ENCODE results near the gene NALF2.

The NALF2 gene

DNA sequence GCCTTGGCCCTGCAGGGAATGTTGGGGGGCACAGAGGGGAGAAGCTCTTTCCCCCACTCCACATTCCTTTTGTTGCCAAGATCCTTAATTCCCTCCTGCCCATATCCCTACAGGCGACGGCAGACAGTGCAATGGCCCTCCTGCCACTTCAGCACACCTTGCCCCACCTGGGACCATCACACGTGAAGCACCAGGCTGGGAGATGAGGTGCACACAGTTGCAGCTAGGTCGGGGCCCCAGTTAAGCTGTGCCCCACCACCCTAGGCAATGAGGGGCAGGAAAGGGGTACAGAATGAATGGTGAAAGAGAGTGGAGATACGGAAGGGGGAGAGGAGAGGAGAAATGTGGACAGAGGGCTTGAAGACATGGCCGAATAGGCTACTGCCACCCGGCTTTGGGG is 26.2 kb downstream of the NALF2 start:
- DNase-seq: no peak

DNA sequence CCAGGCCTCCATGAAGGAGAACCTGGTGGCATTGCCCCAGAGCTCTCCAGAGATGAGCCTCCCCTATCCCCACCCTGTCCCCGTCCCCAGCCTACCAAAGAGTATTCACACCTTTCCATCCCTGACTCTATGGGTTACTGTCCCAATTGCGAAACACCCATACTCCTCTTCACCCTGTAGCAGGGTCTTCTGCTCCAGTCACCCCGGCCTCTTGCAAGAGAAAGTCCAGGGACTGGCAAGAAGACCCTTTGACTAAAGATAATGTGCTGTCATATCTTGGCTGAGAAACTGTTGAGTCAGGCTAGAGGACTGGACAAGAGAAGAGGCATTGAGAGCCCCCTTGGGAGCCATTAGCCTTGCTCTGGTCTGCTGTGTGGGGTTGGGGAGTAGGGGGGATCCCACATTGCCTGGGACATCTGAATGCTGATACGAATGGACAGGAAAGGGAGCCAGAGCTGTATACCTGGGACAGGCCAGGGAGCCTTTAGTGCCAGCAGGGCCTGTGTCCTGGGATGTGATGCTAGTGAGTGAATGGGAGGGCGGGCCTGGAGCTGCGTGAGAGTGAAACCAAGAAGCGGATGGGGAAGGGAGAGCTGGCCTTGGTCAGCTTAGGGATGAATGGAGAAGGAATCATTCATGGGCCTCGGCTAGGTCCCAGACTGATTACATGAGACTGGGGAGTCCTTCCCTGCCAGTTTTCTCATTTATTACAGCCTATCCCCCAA is 27.1 kb downstream of the NALF2 start:
- no peak for DNase-seq

DNA sequence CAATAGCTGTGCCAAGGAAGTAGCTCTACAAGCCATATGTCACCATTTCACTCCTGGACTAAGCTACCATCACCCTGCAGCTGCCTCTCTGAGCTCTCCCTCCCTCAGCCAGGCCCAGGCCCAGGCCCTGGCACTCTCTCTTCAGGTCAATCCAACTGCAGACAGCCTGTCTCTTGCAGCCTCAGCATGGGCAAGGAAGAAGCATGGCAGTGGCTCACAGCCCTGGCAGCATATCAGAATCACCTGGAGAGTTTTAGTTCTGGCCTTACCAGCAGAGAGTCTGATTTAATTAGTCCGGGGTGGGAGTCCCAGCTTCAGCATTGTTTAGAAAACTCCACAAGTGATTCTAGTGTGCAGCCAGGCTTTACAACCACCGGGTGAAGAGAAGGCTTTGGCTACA is 31.5 kb downstream of the NALF2 start:
- DNase-seq: no peak

DNA sequence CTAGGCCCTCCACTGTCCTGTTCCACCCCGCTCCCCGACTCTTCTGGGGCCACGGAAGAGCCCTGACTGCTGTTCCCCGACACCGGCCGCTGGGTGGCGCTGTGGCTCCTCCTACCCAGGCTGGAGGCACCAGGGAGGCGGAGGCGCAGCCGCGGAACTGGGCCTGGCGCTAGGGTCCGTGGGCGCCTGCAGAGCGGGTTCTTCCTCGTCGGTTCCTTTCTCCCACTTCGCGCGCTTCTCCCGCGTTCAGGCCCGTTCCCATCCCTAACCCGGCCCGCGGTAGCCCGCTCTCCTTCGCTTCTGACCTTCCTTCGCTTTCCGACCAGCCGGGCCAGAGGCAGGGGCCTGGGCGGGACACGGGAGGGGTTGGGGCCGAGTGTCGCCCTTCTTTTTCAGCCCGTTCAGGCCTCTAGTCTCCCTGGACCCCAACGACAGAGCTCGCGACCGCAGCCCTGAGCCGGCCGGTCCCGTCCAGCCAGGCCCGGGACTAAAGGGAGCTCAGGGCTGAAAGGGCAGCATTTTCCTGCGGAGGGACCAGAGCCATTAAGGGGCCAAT is 34.3 kb downstream of the NALF2 start:
- peak; percentile 13 for DNase-seq

DNA sequence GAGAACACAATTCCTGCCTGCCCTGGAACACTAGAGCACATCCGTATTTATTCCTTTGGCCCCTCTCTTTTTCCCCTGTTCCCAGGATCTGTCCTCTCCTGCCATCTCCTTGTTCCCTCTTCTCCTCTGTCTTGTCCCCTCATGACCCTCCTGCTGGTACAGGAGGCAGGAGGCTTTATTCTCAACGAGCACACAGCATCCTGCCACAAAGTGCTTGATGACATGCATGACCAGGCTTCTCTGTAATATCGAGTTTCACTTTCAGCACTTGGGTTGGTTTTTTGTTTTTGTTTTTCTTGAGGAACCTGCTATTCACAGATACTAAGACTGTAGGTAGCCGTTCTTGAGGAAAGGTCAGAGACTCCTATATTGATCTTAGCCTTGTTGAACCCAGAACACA is 35.3 kb downstream of the NALF2 start:
- no peak for DNase-seq

DNA sequence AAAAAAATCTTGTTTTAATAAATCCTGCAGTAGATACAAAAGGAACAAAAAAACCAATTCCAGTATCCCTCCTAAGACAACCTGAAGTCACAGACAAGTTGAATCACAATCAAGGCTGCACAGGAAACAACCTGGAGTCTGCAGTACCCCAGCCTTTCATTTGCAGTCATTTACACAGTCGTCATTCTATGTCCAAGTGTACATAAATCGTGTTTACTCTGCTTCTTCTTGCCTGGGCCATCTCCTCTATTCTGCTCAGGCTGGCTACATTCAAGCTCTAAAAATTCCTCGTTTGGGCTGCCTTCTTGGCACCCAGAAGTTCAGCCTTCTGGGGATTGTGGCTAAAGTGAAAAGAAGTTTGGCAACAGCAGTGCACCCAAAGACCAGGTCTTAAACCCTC is 37.8 kb downstream of the NALF2 start:
- no peak for DNase-seq

DNA sequence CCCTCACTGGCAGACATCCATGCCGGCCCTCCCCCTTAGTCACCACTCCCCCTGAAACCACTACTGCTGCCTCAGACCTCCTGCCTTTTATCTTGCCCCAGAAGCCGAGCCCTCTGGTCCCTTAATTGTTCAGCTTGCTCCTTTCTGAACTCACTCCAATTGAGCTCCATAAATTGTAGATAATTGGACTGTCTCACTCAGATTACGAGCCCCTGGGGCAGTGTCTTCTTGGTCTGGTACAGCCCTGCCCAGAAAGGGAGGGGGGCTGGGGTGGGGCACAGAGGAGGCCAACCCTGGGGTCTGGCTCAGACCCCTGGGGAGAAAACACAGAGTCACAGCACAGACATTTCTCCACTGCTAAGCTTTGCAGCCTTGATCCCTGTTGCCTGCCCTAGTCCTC is 39.4 kb downstream of the NALF2 start:
- DNase-seq: no peak

DNA sequence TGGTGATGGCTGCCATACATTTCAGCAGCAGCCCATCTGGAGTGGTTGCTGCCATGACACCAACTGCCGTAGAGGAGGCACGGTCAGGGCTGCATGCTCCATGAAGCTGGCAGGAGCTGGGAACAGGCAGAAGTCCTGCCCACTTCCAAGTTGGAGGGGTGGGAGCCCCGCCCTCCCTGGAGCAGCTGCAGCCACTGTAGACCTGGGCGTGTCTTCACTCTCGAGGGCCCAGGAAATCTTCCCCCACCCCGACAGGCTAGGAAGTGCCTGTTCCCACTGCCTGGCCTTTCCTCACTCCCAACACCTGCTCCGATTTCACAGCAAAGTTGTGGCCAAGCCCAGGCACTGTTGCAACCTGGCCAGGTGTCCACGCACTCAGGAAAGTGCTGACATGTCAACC is 42.3 kb downstream of the NALF2 start:
- no peak for DNase-seq

DNA sequence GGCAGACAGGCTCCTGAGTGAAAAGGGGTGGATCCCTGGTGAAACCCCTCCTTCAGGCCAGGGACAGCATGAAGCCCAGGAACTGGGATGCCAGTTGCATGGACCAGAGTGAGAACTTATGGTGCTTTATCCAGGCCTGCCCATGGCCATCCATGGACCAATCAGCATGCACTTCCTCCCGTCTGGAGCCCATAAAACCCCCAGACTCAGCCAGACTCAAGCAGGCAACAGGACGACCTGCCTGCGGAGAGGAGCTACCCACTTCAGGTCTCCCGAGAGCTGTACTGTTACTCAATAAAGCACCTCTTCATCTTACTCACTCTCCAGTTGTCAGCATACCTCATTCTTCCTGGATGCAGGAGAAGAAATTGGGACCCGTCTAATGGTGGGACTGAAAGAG is 42.9 kb downstream of the NALF2 start:
- DNase-seq: no peak

DNA sequence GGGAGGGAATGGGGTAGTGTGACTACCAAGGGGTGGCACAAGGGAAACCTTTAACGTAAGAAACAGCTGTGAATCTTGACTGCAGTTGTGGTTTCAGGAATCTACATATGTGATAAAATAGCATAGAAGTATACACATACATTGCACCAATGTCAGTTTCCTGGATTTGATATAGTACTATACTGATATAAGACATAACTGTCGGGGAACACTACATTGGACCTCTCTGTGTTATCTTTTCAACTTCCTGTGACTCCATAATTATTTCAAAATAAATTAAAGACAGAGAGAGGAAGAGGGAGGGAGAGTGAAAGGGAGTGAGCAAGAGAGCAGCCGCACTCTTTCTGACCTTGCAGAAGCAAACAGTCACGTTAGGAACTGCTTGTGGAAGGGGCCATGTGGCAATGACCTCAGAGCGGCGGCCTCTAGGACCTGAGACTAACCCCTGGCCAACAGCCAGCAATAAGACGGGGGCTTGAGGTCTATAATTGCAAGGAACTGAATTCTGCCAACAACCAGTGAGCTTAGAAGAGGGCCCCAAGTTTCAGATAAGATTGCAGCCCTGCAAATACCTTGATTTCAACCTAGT is 47.4 kb downstream of the NALF2 start:
- no peak for DNase-seq

DNA sequence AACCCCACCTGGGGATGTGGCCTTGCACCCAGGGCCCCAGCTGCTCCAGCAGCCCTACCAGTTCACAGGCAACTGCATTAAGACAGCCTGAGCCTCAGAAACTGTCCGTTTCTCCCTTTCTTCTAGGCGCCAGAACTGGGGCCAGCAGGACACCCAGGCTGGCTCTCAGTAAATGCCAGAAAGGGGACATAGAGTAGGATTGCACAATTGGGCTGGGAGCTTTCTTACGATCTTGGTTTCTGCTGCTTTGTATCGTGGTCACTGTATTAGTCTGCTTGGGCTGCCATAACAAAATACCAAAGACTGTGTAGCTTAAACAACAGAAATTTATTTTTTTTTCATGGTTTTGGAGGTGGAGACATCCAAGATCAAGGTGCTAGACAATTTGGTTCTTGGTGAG is 48.4 kb downstream of the NALF2 start:
- DNase-seq: no peak
